GM12878 (cell line): ENCODE data around the gene GNAQ. TPM values are rescaled to one million over a fixed set of nuclear protein-coding genes. Genes with fewer than 3 reads are reported as not detected.
A peak's percentile ranks its signal among the peaks of the same experiment; 100 is the strongest.

ENCODE experiments used
- ATAC-seq: fragments of 200-7000 bp; cut with Tn5 transposase; 3 replicates; pipeline ENCODE4 v1.9.1; 2020; ENCODE audit warnings: mild to moderate bottlenecking, moderate library complexity
- BruUV-seq: library from RNA; stranded (reverse); fragments of 400-500 nt; replicated peaks from 2 replicates; lab custom pipeline; 2021; lab: Mats Ljungman, UMichigan
- CTCF ChIA-PET: fragments of 300-600 bp; sonication (Branson Sonifier 250); formaldehyde crosslinking; extraction: SDS; loops from one replicate; lab custom pipeline; 2021; ENCODE audit warnings: inconsistent platforms; lab: Yijun Ruan, JAX
- POLR2A ChIA-PET: fragments of 350-600 bp; formaldehyde crosslinking; extraction: SDS; loops from one replicate; lab custom pipeline; 2021; ENCODE audit warnings: inconsistent platforms; lab: Charles Lee
- RAD21 ChIA-PET: fragments of 300-600 bp; sonication (Branson Sonifier 250); formaldehyde crosslinking; loops from one replicate; lab custom pipeline; 2023; ENCODE audit warnings: antibody characterized with exemption; ENCODE audit not compliant: unreplicated experiment; lab: Charles Lee
- SMC1A ChIA-PET: fragments of 300-600 bp; sonication (Branson Sonifier 250); formaldehyde crosslinking; loops from one replicate; lab custom pipeline; 2023; ENCODE audit not compliant: unreplicated experiment, uncharacterized antibody; lab: Charles Lee
- DNase-seq: peaks from one replicate; pipeline ENCODE4 v3.0.0-alpha.2; 2011; ENCODE audit warnings: low read depth, low spot score
- FAIRE-seq: peaks from 3 replicates; lab custom pipeline; 2011; peaks lifted over from hg19 to GRCh38; lab: Jason Lieb, UNC
- H2AFZ ChIP-seq: 2 replicates; pipeline ENCODE4 v1.6.0; 2011; ENCODE audit warnings: low read depth, low read length, control low read depth; ENCODE audit not compliant: control insufficient read depth
- H3K27ac ChIP-seq: 2 replicates; pipeline ENCODE4 v1.5.1; 2011; ENCODE audit warnings: control low read depth; ENCODE audit not compliant: control insufficient read depth, insufficient read depth
- H3K27me3 ChIP-seq, 2 experiments: replicated peaks in 1 of 2; 2 replicates each; pipeline versions ENCODE4 v1.6.0 to v1.6.1; 2011; ENCODE audit warnings: low read length in 1 of 2; ENCODE audit not compliant: control insufficient read depth in 2 of 2, insufficient read depth in 2 of 2
- H3K36me3 ChIP-seq, 2 experiments: 2 replicates each; pipeline ENCODE4 v1.5.1; 2011; ENCODE audit warnings: low read length in 1 of 2; ENCODE audit not compliant: control insufficient read depth in 2 of 2, insufficient read depth in 2 of 2
- H3K4me1 ChIP-seq: 2 replicates; pipeline ENCODE4 v1.6.1; 2011; ENCODE audit warnings: mild to moderate bottlenecking, low read length, moderate library complexity, mixed read lengths; ENCODE audit not compliant: control insufficient read depth, insufficient read depth
- H3K4me2 ChIP-seq: 2 replicates; pipeline ENCODE4 v1.6.0; 2011; ENCODE audit warnings: control low read depth; ENCODE audit not compliant: control insufficient read depth, insufficient read depth
- H3K4me3 ChIP-seq: fragments of 200-600 bp; sonication (generic); 2 replicates; pipeline ENCODE4 v1.5.1; 2016
- H3K79me2 ChIP-seq: 2 replicates; pipeline ENCODE4 v1.6.0; 2011; ENCODE audit warnings: low read length; ENCODE audit not compliant: control insufficient read depth, insufficient read depth
- H3K9ac ChIP-seq: 2 replicates; pipeline ENCODE4 v1.8.0; 2011; ENCODE audit warnings: low read length, control low read depth, mixed read lengths; ENCODE audit not compliant: control insufficient read depth, insufficient read depth
- H3K9me3 ChIP-seq: replicated peaks from 3 replicates; pipeline ENCODE4 v1.5.1; 2011; ENCODE audit warnings: mild to moderate bottlenecking, low read length; ENCODE audit not compliant: control insufficient read depth, insufficient read depth
- H4K20me1 ChIP-seq: 2 replicates; pipeline ENCODE4 v1.6.0; 2011; ENCODE audit not compliant: control insufficient read depth, insufficient read depth
- BACH1 ChIP-seq: fragments of 450-650 bp; IDR thresholded peaks from 2 replicates; pipeline ENCODE4 v1.6.1; 2017; ENCODE audit warnings: mild to moderate bottlenecking, borderline replicate concordance
- BCL3 ChIP-seq: IDR thresholded peaks from 2 replicates; pipeline ENCODE4 v1.6.1; 2011; ENCODE audit warnings: borderline replicate concordance, low read depth, mild to moderate bottlenecking, moderate library complexity, low read length; ENCODE audit not compliant: insufficient read depth, poor library complexity, severe bottlenecking
- CBX5 ChIP-seq: sonication (generic); IDR thresholded peaks from 2 replicates; pipeline ENCODE4 v1.6.1; 2016; ENCODE audit warnings: low read depth, moderate library complexity, mild to moderate bottlenecking, inconsistent platforms
- CTCF ChIP-seq, 3 experiments: IDR thresholded peaks in 2 of 3; conservative IDR thresholded peaks in 1 of 3; 2 replicates each; pipeline ENCODE4 v1.5.1; 2011; ENCODE audit warnings: low read depth in 3 of 3, low read length in 3 of 3, mild to moderate bottlenecking in 3 of 3, control low read depth in 2 of 3, moderate library complexity in 2 of 3, inconsistent platforms in 1 of 3, mixed read lengths in 1 of 3; ENCODE audit not compliant: control insufficient read depth in 2 of 3, insufficient read depth in 1 of 3; ENCODE audit errors: extremely low read depth in 1 of 3
- KLF5 ChIP-seq: fragments of 450-650 bp; IDR thresholded peaks from 2 replicates; pipeline ENCODE4 v1.6.1; 2014; ENCODE audit warnings: mild to moderate bottlenecking; ENCODE audit not compliant: partially characterized antibody
- MLLT1 ChIP-seq: fragments of 450-650 bp; IDR thresholded peaks from 2 replicates; pipeline ENCODE4 v1.6.1; 2016; ENCODE audit warnings: mild to moderate bottlenecking
- NKRF ChIP-seq: fragments of 450-650 bp; conservative IDR thresholded peaks from 2 replicates; pipeline ENCODE4 v1.6.1; 2017; ENCODE audit warnings: mild to moderate bottlenecking, moderate library complexity
- NR2F1 ChIP-seq: fragments of 450-650 bp; conservative IDR thresholded peaks from 2 replicates; pipeline ENCODE4 v1.6.1; 2017; ENCODE audit warnings: mild to moderate bottlenecking
- RBBP5 ChIP-seq: fragments of 200-600 bp; sonication (generic); conservative IDR thresholded peaks from 2 replicates; pipeline ENCODE4 v1.6.1; 2016
- SMAD1 ChIP-seq: fragments of 450-650 bp; IDR thresholded peaks from 2 replicates; pipeline ENCODE4 v1.6.1; 2018; ENCODE audit warnings: mild to moderate bottlenecking, low read depth; ENCODE audit not compliant: partially characterized antibody
- SMC3 ChIP-seq: IDR thresholded peaks from 2 replicates; pipeline ENCODE4 v1.6.1; 2011; ENCODE audit warnings: low read length, improper control_type of control experiment, borderline replicate concordance
- SPI1 ChIP-seq: IDR thresholded peaks from 2 replicates; pipeline ENCODE4 v1.6.1; 2011; ENCODE audit warnings: low read depth, mild to moderate bottlenecking, low read length, moderate library complexity, borderline replicate concordance; ENCODE audit not compliant: insufficient read depth
- SUZ12 ChIP-seq: fragments of 200-600 bp; sonication (generic); IDR thresholded peaks from one replicate; pipeline ENCODE4 v1.6.1; 2018; ENCODE audit warnings: antibody characterized with exemption, mild to moderate bottlenecking; ENCODE audit not compliant: unreplicated experiment
- YY1 ChIP-seq: IDR thresholded peaks from 2 replicates; pipeline ENCODE4 v1.6.1; 2011; ENCODE audit warnings: low read depth, mild to moderate bottlenecking, low read length
- ZNF217 ChIP-seq: fragments of 450-650 bp; IDR thresholded peaks from 2 replicates; pipeline ENCODE4 v1.6.1; 2017; ENCODE audit warnings: antibody characterized with exemption, mild to moderate bottlenecking
- WGBS: methylation state at CpG from one replicate; pipeline ENCODE4 v1.1.6; 2016; ENCODE audit warnings: low lambda C conversion rate; ENCODE audit not compliant: insufficient replicate concordance, insufficient coverage; ENCODE audit errors: missing lambda C conversion rate; 5-methylcytosine and 5-hydroxymethylcytosine counted together
- in situ Hi-C: fragments of 300-500 bp; cut with MboI; formaldehyde crosslinking; loops from 9 replicates; pipeline ENCODE4 v1.14.3; 2018; ENCODE audit warnings: mixed read lengths
- intact Hi-C: fragments of 100-400 bp; cut with micrococcal nuclease; formaldehyde crosslinking; loops from one replicate; pipeline ENCODE4 v1.14.2; 2022; ENCODE audit not compliant: unreplicated experiment
- polyA plus RNA-seq, 11 experiments: library from polyadenylated mRNA; depleted of rRNA in 4 of 11; unstranded in 6 of 11; stranded (reverse) in 5 of 11; fragments of >200 nt; fragmentation: Nextera tagmentation in 4 of 11; fragmentation: Illumina TruSeq in 1 of 11; extraction: Ambion mirVana in 4 of 11; extraction: Trizol in 1 of 11; gene quantifications; 1 replicate in 1 of 11; 2 replicates in 10 of 11; pipeline versions ENCODE4 v1.2.1 to v1.2.3, GENCODE V29; 2011 to 2016; ENCODE audit warnings: inconsistent platforms in 2 of 11, missing spikeins in 2 of 11, low read depth in 1 of 11
- total RNA-seq, 4 experiments: library from RNA; depleted of rRNA in 3 of 4; stranded (reverse); fragments of >200 nt in 3 of 4; fragmentation: Illumina TruSeq in 1 of 4; extraction: Trizol in 1 of 4; gene quantifications; 2 replicates each; pipeline versions ENCODE4 v1.2.1 to v1.2.3, GENCODE V29; 2013 to 2021

The GNAQ gene
- total and polyA plus RNA-seq, 10 of the 15 experiments (the other 5 are each of a cell fraction or from before 2014, with no cell fraction given): 0.15 to 47.2 (median 0.49) TPM

GRCh38 chr9:78031893-78032729, 500 bp upstream of the GNAQ start:
- CTCF ChIA-PET: interaction anchor here (0.8 to 4.5 kb wide), 3 partner anchors 56 to 190 kb away, joined by 3 to 153 read pairs (median 3); no protein-coding TSS in a partner anchor
- POLR2A ChIA-PET: interaction anchor here (1.1 kb wide), 1 partner anchor 55 kb away, joined by 4 read pairs; no protein-coding TSS in a partner anchor
- Histone ChIP-seq H2AFZ (no peak overlapping the region), H3K9ac (no peak overlapping the region), H3K4me1 (no peaks in the 10 kb centered on the region), H3K9me3 (no peaks in the 10 kb centered on the region), H3K27ac (no peak overlapping the region), H3K4me2 (peak overlapping the region; percentile 21; the same call in 1 of the 2 replicates), H3K79me2 (no peaks in the 10 kb centered on the region), H3K4me3 (peak overlapping the region; percentile 32; the same call in 1 of the 2 replicates), H4K20me1 (no peaks in the 10 kb centered on the region), H3K27me3 (peaks cover 8 to 17% of the 10 kb centered on the region in 2 experiments), H3K36me3 (no peaks in the 10 kb centered on the region)
- DNase-seq (no peak), ATAC-seq (peak; percentile 18), FAIRE-seq (no peak)
- SMC1A ChIA-PET: interaction anchor here (0.7 to 7.9 kb wide), 11 partner anchors 13 to 206 kb away, joined by 3 to 145 read pairs (median 4); no protein-coding TSS in a partner anchor
- BruUV-seq: no TSS peak
- 4% methylated on average over 82 of the region's 95 CpGs for WGBS
- intact Hi-C loops (loop anchor here (10.0 kb wide), 2 partner anchors 277 to 577 kb away; no protein-coding TSS in a partner anchor), in situ Hi-C loops (no loop called here)
- RAD21 ChIA-PET: interaction anchor here (0.5 to 7.3 kb wide), 5 partner anchors 55 to 198 kb away, joined by 3 to 123 read pairs (median 3); no protein-coding TSS in a partner anchor
- TF ChIP-seq YY1 (no peak), NR2F1 (peak; percentile 72), BACH1 (peak; percentile 53; the same call in 1 of the 2 replicates), MLLT1 (no peak), SMAD1 (peak; percentile 55), RBBP5 (no peak), BCL3 (no peak), SUZ12 (peak; percentile 58), ZNF217 (peak; percentile 43; the same call in 1 of the 2 replicates), NKRF (0 out of 2 replicates have a peak, but pooled peaks have one; percentile 50), CTCF (IDR thresholded peaks at IDR 0.05 in 2 of 3, conservative IDR thresholded peaks at IDR 0.05 in 1 of 3; ENCODE audit: control insufficient read depth in 2 of 3, extremely low read depth in 1 of 3, insufficient read depth in 1 of 3, low read depth in 3 of 3, low read length in 3 of 3) (no peak), KLF5 (no peak), CBX5 (no peak), SMC3 (no peak), SPI1 (no peak)
